CD4-positive, alpha-beta T cell treated with Interleukin-10 for 1 hour (primary cell): ENCODE measurements around the gene MAN1A1.
A peak's percentile ranks its signal among the peaks of the same experiment; 100 is the strongest.

Experiments
- DNase-seq: peaks from one replicate; pipeline ENCODE4 v3.0.0-alpha.2; 2020

Gene MAN1A1

DNA sequence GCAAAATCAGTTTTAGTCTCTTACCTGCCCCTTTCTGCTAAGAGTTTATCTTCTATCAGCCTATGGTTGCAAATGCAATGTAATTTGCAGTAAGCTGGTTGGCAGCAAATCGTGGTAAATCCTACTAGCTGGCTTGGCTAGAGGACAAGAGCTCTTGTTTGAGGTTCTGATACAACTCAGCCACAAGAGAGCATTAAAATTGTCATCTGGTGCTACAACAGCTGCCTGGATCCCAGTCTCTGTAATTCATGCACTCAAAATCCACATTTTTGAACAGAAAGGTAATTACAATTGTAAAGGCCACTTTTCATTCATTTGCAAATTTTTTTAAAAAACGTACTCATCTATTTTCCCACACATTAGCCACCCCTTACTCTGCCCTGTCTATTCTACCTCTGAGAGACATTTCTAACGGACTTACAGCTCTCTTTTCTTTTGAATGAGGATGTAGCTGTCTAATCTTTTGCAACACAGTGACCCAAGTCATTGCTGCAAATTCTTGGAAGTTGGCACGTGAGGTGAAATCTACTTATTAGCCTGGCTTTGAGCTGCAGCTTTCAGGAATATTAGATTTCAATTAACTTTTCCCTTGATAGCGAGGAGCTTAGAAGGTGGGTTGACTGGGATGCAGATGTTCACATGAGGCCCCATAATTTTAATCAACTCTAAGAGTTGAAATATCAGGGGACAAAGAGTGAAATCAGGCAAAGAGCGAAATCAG, 217.1 kb downstream of the MAN1A1 start:
- no peak for DNase-seq

DNA sequence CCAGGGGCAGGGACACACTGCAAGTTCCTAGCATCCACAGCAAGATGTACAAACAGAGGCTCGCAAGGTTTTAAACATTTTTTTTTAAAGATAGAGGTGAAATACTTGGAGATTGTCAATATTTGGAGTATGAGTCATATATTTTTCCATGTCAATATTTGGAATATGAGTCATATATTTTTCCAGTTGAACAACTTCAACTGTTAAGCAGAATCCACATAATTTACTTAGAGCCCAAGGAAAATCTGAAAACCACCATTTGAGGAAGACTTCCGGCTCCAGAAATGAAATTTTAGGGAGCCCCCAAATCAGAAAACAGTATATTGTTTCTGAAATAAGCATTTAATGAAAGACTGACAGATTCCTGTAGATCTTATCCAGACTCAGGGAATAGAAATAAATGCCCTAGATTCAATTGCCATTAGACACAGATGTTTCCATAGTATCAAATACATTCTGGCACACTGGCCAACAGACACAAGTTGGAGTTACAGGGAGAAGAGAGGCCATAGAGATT, 219.5 kb downstream of the MAN1A1 start:
- DNase-seq, result no peak

DNA sequence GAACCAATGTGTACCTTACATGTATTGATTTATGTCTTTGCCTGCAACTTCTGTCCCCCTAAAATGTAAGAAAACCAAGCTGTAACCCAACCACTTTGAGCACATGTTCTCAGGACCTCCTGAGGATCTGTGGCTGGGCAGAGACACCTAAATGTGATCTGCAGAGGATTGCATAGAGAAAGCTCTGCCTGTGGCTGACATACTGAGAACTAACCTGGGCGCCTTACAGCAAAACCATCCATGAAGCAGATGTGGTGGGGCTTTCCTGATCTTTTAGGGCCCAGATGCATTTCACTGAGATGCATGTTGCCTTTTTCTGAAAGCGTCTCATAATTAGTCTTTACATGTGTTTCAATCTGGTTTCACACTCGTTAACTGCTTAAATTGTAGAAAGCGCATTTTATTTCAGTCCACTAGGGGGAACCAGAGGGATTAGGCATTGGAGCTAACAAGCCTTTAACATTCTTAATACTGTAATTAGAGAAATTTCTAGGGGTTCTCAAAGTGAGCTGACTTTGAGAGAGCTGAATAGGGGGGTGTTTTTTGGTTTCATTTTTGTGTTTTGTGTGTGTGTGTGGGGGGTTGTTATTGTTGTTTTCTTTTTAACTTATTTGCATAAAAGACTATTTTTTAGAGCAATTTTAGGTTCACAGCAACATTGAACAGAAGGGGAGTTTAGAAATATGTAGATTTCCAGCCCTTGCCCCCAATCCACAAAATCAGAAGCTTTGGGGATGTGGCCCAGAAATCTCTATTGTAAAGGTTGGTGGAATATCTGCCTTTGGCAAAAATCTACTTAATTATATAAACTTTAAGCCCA, 220.2 kb downstream of the MAN1A1 start:
- DNase-seq, result peak; percentile 73

DNA sequence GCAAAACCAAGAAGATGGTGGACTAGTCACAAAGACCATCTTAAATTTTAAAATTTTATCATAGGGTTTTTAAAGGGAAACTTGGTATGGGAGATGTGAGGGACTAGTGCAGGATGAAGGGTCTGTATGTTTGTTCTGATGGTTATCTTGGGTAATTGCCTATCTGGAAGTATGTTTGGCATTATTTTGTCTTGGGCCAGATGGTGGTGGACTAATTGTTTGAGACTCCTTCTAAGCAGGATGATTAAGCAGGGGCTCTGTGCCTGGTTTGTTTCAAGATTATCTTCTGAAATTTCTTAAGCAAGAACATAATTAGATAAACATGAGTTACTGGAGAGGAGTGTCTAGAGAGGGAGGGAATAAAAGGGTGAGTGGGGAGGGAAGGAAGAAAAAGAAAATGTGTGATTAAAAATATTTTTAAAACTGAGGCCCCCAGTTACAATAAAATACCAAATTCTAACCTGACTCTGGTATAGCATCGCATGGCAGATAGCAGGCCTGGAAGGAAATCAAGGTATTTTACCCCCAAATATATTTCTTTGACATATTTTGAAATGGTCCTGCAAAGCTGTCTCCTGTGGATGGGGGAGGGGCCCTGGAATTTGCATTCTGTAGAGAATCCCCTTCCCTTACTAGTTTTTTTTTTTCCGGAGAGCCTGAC, 221.2 kb downstream of the MAN1A1 start:
- DNase-seq, result no peak

DNA sequence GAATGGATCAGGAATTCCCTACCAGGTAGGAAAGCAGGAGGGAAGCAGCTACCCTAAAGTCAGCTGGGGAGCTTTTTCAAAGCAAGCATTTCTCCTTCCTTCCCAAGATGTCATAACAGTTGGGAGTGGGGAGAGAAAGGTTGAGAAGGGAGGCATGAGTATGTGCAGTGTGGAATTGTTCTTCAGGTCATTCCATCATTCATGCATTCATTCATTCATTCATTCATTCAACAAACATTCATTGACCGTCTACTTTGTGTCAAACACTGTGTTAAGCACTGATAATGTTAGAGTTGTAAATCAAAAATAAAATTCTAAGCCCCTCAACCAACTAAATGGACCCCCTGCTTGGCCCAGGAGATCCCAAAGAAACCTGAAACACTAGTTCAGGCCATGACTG, 221.9 kb downstream of the MAN1A1 start:
- DNase-seq, result no peak
